OCI-LY3 (cell line): ENCODE measurements around the gene FAM43A.

Experiments
- CTCF ChIP-seq: fragments of 200-600, 300-600 bp; sonication (generic); IDR thresholded peaks from 2 replicates; pipeline ENCODE4 v1.5.1; 2014; ENCODE audit warnings: antibody characterized with exemption, low read length, low read depth
- EZH2phosphoT487 ChIP-seq: fragments of 200-600 bp; shearing (Covaris generic); IDR thresholded peaks from 2 replicates; pipeline ENCODE4 v1.6.1; 2018; ENCODE audit warnings: antibody characterized with exemption, mixed run types, low read depth

GRCh38 chr3:194654443-194654842 lies 31.2 kb upstream of the FAM43A start:
- TF ChIP-seq CTCF (no peak), EZH2phosphoT487 (no peak)
